HG03575 (cell line): ENCODE data around the gene SORBS1.

Source experiments
- ATAC-seq: cut with Tn5 transposase; IDR thresholded peaks from one replicate; pipeline ENCODE4 v1.9.1; 2021; ENCODE audit not compliant: unreplicated experiment, insufficient number of reproducible peaks, low FRiP score; ENCODE audit errors: extremely low read depth

SORBS1 gene

DNA sequence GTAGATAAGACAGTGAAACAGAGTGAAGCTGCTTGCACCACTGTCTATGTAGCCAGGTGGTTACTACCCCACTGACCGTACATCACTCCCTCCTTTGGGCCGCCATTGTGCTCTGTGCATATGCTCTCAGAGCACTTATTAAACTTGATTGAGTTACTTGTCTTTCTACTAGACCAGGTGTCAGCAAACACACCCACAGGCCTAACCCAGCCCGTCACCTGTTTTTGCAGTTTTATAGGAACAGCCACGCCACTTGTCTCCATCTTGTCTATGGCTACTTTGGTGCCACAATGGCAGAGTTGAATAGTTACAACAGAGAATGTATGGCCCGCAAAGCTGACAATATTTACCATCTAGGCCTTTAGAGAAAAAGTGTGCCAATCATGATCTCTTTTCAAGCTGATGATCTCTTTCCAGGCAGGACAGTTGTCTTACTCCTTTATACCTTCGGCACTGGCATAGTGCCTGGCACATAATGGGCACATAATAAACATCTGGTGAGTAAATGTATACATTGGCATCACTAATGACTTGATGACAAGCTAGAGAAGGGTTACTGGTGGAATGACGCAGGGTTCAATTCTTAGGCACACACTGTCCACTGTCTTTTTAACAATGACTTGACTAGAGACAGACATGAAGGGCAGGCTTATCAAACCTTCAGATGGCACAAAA, 36.7 kb downstream of the SORBS1 start:
- ATAC-seq = no peak

DNA sequence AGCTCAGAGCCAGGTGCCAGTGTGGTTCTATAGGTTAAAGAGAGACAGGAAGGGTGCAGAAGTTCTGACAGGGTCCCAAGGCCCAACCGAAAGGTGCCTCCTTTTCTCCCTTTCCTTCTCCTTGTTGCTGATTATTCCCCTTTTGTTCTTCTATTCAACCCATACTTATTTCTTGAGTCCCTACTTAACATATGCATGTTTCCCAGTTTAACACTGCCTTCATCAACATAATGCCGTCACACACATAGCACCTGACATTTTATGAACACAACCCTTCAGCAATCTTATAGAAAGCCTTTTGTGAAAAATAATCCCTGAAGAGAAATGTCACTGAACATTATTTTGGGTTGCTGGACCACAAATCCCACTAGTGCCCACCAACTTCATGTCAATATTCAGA, 39.1 kb downstream of the SORBS1 start:
- ATAC-seq = no peak

DNA sequence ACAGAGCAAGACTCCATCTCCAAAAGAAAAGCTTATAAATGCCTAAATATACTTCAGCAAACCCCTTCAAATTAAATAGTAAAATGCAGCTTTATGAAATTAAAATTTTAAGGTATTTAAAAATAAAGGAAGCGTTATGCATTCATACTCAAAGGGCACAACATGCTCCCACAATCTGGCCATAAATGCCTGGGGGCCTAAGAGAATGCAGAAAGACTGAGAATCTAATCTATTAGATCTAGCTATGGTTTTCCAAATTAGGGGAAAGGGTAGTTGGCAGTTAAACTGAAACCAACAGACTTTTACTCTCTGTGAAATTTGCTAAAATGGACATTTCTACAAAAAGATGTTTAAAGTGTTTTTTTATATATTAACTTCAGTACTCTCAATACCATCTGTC, 40.6 kb downstream of the SORBS1 start:
- no peak for ATAC-seq

DNA sequence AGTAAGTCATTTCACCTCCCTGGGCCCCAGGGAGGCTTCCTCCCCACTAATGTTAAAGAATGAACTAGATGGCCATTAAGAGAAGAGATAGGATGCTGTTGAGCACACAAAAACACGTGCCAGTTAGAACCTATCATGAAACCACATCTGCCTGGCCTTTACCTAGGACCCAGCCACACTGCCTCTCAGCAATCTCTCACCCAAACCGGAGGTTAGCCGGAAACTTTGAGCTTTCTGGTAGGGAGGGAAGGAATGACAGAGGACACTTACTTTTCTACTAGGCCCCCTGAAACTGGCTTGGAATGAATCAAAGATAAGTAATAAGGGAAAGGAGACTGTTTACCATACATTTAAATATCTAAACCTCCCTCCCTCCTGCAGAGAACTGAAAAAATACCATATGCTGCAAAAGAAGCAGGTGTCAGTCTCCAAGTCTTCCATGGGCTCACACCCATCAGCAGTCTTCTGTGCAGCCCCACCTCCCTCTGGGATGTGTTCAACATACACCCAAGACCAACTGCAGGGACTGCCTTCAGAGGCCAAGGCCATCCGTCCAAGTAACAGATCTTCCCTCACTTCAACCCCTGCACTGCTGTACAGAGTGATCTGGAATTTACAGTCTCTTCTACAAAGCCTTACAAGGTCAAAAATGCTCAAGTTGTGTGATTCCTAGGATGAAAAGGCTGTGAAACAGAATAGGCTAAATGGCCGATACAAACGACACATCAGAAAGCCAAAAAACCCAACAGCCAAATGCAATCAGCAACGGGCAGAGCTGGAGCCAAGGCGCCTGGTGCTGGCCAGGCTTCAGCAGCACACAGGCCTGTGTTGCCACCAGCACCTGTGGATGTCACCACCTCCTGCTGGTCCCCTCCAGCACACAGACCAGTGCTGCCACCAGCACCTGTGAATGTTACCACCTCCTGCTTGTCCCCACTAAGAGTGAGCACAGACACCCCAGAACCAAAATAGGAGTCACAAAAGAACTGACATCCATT, 42.4 kb downstream of the SORBS1 start:
- ATAC-seq = no peak

DNA sequence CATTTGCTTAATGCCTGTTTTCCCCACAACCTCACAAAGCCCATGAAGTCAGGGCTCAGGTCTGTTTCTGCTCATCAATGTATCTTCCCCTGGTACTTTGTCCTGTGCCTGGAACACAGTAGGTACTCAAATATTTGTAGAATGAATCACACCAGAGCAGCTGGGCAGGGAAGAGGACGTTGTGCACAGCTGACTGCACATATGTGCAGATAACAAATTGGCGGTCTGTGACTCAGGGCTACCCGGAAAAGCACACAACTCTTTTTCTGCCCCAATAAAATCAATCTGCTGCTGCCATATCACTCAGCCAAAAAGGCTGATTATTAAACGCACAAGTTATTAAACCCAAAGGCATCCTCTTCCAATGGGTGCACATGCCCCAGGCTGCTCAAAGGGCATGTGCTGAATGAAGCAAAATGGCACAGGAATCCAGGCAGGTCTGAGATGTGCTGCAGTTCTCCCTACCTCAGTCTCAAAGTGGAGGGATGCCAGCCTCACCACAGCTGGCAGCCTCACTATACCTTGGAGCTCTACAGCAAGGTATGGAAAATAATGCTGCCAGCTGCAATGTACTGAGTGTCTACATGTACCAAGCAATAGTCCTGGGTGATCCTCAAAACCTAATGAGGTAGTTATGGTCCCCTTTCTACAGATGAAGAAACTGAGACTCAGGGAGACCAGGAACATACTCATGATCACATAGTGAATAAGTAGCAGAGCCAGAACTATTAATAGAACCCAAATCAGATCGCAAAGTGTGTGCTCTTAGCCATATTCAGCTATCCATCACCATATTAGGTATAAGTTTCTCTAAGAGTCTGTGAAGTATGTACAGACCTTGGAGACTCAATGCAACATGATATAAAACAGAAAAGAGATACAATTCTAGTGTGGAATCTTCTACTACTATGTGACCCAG, 43.4 kb downstream of the SORBS1 start:
- no peak for ATAC-seq

DNA sequence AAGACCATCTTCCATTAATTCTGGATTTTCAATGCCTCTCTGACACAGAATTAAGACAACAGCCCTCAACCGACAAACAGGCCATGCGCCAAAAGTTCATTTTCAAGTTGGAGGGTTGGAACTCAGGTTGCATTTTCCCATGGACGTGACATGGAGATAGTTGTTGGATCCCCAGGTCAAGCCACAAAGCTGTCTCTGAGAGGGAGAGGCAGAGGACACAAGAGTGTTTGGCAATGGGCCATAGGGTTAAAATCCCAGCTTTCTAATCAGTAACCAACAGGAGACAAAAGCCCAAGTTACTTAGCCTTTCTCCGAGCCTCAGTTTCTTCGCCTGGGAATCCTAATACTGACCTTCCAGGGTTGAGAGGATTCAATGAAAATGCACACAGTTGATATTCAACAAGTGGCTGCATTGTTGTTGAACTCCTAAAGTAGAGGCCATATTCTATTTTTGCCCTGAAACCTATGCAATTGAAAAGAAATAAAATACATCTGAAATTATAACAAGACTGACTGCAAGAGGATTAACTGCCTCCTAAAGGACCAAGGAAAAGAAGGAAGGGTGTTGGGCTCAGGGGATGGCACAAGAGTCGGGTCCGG, 44.3 kb downstream of the SORBS1 start:
- ATAC-seq = no peak

DNA sequence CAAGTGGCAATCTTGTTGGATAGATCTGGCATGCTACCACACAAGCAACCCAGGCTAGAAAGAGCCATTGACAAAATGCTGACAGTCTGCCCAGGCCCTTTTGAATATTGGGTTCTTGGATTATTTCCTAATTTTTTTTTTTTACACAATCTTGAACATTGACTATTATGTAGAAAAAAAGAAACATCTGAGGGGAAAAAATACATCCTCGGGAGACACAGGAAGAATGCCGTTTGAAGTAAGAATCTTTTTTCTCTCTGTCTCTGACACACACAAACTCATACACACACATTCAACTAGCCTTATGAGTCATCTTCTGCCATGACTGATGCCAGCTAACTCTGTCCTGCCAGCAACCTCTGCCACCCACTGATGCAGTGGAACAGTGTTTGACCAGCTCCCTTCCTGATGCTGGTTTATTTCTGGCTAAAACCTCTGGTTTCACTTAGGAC, 47.2 kb downstream of the SORBS1 start:
- ATAC-seq = no peak

- no peak for ATAC-seq
Measured at GRCh38 chr10:95513008-95513589, 48.1 kb downstream of the SORBS1 start.

DNA sequence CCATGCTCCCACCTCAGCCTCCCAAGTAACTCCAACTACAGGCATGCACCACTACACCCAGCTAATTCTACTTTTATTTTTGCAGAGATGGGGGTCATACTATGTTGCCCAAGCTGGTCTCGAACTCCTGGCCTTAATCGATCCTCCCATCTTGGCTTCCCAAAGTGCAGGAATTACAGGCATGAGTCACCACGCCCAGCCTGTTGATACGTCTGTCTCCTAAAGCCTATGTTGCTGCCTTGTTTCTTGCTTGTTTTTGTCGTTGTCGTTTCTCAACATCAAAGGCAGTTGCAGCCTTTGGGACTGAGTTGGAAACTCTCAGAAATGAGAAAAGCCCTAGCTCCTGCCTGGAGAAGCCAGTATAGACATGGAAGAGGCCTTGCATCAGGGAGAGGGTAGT, 49.9 kb downstream of the SORBS1 start:
- ATAC-seq = no peak

DNA sequence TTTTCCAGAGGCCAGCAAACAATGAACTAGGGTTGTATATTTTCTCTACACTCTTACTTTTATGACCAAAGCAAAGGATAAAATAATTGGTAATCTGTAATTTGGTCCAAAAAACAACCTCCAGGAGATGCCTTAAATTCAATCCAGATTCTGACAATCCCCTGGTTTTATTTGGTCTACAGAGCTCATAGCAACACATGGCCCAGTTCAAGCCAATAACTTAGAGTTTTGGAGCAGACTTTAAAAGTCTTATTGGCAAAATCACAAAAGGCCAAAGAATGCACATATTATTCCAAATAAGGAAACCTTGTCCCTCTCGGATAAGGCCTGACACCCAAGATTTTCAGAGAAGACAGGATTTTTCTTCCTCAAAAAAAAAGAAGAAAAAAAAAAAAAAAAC, 51.9 kb downstream of the SORBS1 start:
- ATAC-seq = no peak

- no peak for ATAC-seq
Measured at GRCh38 chr10:95508730-95509129, 52.4 kb downstream of the SORBS1 start.

DNA sequence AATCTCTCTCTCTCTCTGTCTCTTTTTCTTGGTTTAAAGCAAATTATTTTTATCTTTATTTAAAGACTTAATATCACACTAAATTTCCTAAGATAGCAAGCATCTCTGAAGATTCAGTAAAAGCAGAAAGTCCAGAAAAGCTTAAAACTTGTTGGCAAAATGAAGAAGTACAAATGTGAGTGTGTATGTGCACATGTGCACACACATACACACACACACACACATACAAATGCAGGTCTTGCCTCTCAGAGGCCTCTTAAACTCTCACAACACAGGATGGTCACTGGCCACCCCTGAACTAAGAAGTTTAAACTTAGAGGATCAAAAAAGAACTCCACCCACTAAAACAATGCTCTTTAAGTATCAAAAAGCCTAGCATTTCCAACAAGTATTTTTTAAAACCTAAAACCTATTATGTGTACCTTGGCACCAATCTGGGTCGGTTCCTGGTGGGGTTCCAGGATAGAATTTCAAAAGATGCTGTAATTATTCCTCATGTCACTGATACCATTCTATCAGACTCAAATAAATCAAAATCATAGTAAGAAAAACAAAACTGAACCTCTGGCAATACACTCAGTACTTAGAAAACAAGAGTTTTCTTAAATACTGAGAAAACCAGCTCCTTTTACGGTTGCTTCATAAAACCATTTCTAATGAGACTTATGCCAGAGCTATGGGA, 55.0 kb downstream of the SORBS1 start:
- no peak for ATAC-seq

DNA sequence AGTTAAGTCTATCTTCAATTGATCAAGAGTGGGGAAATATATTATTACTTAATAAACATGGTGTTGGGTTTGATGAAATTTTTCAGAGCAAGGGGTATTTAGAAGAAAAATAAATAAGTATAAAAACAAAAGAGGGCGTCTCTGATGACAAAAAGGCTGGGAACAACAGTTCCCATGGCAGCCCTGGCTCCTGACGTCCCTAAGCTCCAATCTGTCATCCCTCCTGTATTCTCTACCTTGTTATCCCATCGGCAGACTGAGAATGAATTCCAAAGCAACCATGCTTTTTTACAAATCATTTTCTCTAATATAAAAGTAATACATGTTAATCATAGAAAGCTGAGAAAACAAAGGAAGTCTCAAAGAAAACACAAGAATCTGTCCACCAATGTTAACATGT, 55.5 kb downstream of the SORBS1 start:
- ATAC-seq = no peak

- ATAC-seq = no peak
Measured at GRCh38 chr10:95505084-95505610, 56.0 kb downstream of the SORBS1 start.

DNA sequence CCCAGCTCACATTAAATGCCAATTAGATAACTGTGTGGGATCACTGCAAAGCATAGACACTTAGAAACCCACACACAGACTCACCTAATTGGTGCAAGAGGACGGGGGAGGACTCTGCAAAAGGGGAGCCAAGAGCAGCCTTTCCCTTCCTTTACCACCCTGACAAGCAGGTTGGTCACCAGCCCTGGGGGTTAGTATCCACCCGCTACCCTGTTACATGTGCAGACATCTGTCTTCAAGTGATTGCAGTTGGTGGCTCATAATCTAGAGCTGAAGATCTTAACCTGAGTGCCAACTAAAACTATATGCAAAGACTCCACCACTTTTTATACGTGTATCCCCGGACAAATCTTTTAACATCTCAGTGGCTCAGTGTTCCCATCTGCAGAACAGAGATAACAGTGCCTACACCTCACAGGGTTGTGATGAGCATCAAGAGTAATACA, 56.9 kb downstream of the SORBS1 start:
- ATAC-seq = no peak

DNA sequence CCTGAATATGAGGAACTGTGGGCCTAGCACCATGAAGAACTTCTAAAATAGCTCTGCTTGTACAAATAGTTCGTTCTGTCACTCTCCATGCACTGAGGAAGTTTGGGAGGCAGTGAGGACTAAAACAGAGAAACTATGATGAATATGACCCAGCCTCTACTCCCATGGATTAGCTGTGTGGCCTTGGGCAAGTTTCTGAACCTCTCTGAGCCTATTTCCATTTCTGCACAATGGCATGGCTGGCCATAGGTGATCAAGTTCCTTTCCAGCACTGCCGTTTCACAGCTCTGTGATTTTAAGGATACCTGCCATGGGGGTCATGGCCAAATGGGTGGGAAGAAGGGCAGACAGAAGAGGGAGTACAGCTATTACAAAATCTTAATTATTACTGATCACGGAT, 57.6 kb downstream of the SORBS1 start:
- no peak for ATAC-seq

- no peak for ATAC-seq
Measured at GRCh38 chr10:95503001-95503400, 58.2 kb downstream of the SORBS1 start.

DNA sequence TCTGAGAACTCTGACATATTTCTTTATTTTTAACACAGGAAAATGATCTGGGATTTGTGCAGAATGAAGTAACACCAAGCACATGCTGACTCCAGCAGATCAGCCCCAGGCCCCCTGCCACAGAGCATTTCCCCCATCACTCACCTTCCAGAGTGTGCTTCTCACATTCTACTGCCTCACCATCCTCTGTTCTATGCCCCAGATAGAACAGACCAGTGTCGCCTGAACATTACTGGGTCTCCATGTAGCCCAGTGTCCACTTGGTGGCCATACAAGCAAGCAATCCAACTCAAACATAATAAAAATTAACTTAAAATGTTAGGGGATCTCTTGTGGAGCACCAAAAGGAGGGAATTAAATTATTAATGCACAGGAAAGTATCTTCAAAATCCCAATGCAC, 58.8 kb downstream of the SORBS1 start:
- no peak for ATAC-seq
